Kasumi-1 (cell line): ENCODE data around the gene FKBP6.
"Not testable (repeated sequence)": the region's sequence is repeated elsewhere in the genome, so short reads cannot be mapped to it uniquely, and the experiment has no call there.

Experiments used
- DNase-seq, 2 experiments: peaks; one replicate each; lab custom pipeline; 2025; lab: John Stamatoyannopoulos, UW

FKBP6 gene, protein sequence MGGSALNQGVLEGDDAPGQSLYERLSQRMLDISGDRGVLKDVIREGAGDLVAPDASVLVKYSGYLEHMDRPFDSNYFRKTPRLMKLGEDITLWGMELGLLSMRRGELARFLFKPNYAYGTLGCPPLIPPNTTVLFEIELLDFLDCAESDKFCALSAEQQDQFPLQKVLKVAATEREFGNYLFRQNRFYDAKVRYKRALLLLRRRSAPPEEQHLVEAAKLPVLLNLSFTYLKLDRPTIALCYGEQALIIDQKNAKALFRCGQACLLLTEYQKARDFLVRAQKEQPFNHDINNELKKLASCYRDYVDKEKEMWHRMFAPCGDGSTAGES

DNA sequence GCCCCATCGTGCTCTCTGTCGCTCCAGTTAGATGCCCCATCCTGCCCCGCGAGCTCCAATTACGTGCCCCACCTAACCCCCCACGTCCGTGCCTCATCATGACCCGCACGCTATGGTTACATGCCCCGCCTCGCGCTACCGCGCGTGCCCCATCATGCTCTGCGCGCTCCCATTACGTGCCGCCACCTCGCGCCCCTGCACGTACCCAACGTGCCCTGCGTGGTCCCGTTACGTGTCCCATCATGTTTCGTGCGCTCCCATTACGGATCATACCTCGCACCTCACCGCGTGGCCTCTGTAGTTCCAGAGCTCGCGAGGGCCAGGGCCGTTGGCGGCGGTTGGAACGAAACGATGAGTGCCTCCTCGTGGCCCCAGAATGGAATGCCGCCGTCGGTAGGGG lies at the start of gene FKBP6, which contains the start of gene TRIM50:
Gene FKBP6, plus strand, starts transcription at position 240 of the 400 bp plus-strand sequence. CDS start 268 bp downstream, outside the sequence.
Gene TRIM50, minus strand, starts transcription at position 161 of the 400 bp plus-strand sequence. CDS start 3,295 bp downstream, outside the sequence.
- not testable (repeated sequence) for DNase-seq

DNA sequence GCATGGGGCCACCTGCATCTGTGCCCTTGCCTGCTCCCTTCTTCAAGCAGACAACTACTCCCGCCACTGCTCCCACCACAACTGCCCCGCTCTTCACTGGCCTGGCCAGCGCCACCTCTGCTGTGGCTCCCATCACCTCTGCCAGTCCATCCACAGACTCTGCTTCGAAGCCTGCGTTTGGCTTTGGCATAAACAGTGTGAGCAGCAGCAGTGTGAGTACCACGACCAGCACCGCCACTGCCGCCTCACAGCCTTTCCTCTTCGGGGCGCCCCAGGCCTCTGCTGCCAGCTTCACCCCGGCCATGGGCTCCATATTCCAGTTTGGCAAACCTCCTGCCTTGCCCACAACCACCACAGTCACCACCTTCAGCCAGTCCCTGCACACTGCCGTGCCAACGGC lies 30.7 kb upstream of the FKBP6 start:
- not testable (repeated sequence) for DNase-seq

DNA sequence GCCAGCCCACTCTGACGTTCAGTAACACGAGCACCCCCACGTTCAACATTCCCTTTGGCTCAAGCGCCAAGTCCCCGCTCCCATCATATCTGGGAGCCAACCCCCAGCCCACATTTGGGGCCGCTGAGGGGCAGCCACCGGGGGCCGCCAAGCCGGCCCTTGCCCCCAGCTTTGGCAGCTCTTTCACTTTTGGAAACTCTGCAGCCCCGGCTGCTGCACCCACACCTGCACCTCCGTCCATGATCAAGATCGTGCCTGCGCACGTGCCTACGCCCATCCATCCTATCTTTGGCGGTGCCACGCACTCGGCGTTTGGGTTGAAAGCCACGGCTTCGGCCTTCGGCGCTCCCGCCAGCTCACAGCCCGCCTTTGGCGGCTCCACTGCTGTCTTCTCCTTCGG lies 30.3 kb upstream of the FKBP6 start:
- DNase-seq, result not testable (repeated sequence)

GRCh38 chr7:73299812-73300211 lies 28.1 kb upstream of the FKBP6 start:
- DNase-seq, result not testable (repeated sequence)

GRCh38 chr7:73301108-73301507 lies 26.9 kb upstream of the FKBP6 start:
- DNase-seq, result not testable (repeated sequence)

- not testable (repeated sequence) for DNase-seq
These were observed 25.1 kb upstream of the FKBP6 start for GRCh38 chr7:73302846-73303245.

DNA sequence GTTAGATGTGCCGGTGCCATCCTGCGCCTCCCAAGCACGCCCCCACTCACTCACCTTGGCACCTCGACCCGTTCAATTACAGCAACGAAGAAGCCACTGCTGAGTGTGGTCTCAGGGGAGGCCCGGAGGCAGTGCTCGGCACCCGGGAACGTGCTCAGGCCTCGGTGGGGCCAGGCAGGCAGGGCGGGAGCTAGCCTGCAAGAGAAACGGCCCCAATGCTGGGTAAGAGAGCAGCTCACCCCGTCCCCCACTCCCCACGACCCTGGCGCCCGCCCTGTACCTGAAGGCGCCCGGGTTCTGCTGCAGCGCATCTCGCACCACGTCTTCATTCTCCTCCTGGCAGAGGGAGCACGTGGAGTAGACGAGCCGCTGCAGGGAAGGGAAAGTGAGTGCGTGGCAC lies 24.4 kb upstream of the FKBP6 start:
- no peak for DNase-seq

DNA sequence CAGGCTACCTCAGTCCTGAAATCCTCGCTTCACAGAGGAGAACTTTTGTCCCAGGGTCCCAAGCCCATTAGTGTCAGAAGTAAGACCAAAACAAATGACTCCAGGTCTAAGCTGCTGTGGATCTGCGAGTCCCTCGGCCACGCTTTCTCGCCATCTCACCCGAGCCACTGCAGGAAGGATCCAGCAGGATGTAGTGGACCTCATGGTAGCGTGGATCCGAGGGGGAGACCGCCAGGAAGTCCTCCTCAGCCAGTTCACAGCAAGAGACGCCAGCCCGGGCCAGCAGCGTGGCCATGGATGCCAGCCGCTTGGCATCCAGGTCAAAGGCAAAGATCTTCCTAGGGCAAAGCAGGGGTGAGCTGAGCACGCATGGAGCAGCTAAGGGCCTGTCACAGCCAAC lies 23.9 kb upstream of the FKBP6 start:
- no peak for DNase-seq

GRCh38 chr7:73304612-73305387 lies 23.2 kb upstream of the FKBP6 start:
- DNase-seq, result peak; percentile 46 to 48

GRCh38 chr7:73307436-73307835 lies 20.5 kb upstream of the FKBP6 start:
- no peak for DNase-seq

- DNase-seq, result no peak
These were observed 19.8 kb upstream of the FKBP6 start for GRCh38 chr7:73308074-73308664.

GRCh38 chr7:73308665-73309214 lies 19.2 kb upstream of the FKBP6 start, which contains the start of gene NSUN5:
TSS of gene NSUN5 (minus strand) at chr7:73308826. CDS start at chr7:73308790, 36 bp downstream.
- peak; percentile 68 to 71 for DNase-seq

DNA sequence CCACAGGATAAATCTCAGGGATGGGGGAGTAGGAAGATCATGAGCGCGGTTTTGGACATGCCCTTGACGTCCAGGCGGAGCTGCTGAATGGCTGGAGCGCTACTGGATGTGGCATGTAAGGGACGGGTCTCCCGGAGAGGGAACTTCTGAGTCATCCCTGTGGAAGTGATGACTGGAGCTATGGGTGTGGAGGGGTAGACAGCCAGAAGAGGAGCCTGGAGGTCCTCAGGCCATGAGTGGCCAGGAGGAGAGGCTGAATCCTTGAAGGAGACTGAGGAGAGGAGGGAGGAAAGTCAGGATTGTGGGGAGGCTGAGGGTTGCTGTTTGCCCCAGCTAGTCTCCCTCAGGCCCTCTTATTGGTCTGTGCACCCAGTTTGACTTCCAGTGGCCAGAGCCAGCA lies 16.5 kb upstream of the FKBP6 start:
- DNase-seq, result not testable (repeated sequence)

DNA sequence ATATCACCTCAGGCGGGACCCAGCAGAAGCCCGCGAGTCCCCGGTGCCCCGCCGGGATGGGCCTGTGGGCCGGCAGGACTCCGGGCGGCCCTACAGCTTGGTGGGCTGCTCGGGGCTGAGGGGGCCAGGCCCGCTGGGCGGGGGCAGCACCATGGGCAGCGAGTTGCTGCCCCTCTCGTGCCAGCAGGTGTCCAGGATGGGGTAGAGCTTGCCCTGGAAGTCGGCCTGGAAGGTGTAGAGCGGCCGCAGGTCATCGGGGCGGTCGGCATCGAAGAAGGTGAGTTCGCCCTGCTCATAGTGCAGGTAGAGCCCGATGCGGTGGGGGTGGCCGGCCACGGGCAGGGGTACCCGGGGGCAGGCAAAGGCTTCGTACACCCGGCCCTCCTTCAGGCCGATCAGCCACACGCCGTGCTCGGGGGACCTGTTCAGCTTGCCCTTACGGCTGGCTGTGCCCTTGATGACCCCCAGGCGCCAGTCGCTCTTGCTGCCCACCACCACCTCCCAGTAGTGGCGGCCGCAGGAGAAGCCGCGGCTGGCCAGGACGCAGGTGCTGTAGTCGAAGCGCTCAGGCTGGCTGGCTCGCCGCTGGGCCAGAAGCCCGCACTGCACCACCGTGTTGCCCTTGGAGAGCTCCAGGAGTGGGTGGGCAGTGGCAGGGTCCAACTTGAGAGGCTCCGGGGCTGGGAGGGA lies 15.0 kb upstream of the FKBP6 start:
- no peak for DNase-seq

DNA sequence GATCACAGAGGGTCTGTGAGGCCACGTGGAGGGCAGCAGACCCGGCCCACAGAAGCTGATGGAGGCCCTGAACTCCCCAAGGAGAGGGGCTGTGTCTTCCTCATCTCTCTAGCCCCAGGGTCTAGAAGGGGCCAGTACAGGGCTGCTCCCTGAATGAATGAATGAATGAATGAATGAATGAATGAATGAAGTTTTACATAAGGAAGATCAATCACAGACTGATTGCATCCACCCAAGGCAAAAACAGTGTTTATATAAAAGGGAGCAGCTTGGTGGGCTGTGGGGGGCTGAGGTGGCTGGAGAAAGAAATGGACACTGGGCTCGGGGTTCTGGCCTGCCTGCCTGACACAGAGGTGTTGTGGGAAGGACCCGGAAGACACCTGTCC lies 14.4 kb upstream of the FKBP6 start:
- DNase-seq, result no peak

- DNase-seq, result no peak
These were observed 13.7 kb upstream of the FKBP6 start for GRCh38 chr7:73314271-73314670.

- no peak for DNase-seq
These were observed 11.4 kb upstream of the FKBP6 start for GRCh38 chr7:73316521-73316920.

DNA sequence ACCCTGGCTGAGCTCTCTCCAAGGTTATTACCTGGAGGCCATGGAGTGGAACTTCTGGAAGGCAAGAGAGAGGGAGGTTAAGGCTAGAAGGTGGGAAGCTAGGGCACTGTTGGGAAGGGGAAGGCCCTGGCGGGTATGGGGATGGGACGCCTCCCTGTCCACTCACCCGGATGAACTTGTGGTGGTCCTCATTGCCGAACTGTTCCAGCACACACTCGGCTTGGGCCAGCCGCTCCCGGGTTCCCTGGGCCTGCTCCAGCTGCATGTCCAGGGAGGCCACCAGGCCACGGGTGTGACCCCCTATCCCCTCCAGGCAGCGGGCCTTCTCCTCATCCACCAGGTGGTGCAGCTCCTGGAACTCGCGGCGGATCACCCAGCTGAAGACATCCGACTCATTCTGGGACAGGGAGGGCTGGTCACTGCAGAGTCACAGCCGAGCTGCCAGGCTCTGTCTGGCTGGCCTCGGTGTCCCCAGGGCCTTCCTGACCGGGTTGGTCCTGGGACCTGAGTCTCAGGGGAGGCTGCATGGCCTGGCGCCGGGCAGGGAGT lies 9.2 kb upstream of the FKBP6 start:
- DNase-seq, result not testable (repeated sequence)

GRCh38 chr7:73319541-73319940 lies 8.4 kb upstream of the FKBP6 start:
- DNase-seq, result not testable (repeated sequence)

DNA sequence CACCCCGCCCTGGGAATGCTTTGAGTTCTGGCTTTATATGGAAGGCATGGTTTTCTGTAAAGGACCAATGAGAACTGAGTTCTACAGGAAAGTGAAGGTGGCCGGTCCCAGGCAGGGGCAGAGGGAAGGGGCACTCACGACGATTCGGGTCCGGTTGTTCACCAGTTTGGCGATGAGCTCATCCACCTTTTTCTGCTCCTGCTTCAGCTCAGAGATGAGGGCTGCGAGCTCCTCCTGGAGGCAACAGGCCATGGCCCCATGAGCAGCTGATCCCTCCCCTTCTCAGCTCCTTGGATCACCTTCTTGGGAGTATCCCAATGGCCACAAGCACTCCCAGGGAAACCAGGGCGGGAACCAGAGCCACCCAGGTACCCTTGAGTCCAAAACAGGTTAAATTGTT lies 8.0 kb upstream of the FKBP6 start:
- DNase-seq, result not testable (repeated sequence)

GRCh38 chr7:73323434-73324080 lies 4.4 kb upstream of the FKBP6 start:
- DNase-seq, result not testable (repeated sequence)
